GM19025 (cell line): Measurements from ENCODE around the gene PTPRJ.

Source experiments
- ATAC-seq: cut with Tn5 transposase; IDR thresholded peaks from one replicate; pipeline ENCODE4 v1.9.1; 2021; ENCODE audit warnings: mild to moderate bottlenecking, low read depth, moderate library complexity; ENCODE audit not compliant: unreplicated experiment

The PTPRJ gene

GRCh38 chr11:48056325-48057183 is 76.2 kb downstream of the PTPRJ start:
- ATAC-seq = no peak

- ATAC-seq = no peak
Measured at GRCh38 chr11:48058064-48058463, 77.7 kb downstream of the PTPRJ start.

GRCh38 chr11:48058788-48059187 is 78.4 kb downstream of the PTPRJ start:
- no peak for ATAC-seq

- ATAC-seq = no peak
Measured at GRCh38 chr11:48062649-48063048, 82.3 kb downstream of the PTPRJ start.

GRCh38 chr11:48063424-48063978 is 83.1 kb downstream of the PTPRJ start:
- no peak for ATAC-seq

GRCh38 chr11:48064306-48064705 is 83.9 kb downstream of the PTPRJ start:
- no peak for ATAC-seq

GRCh38 chr11:48066881-48067800 is 86.8 kb downstream of the PTPRJ start:
- no peak for ATAC-seq

GRCh38 chr11:48073031-48073861 is 92.9 kb downstream of the PTPRJ start:
- no peak for ATAC-seq

- no peak for ATAC-seq
Measured at GRCh38 chr11:48074425-48075181, 94.2 kb downstream of the PTPRJ start.

GRCh38 chr11:48075637-48076036 is 95.3 kb downstream of the PTPRJ start:
- no peak for ATAC-seq

GRCh38 chr11:48077251-48077650 is 96.9 kb downstream of the PTPRJ start:
- no peak for ATAC-seq

GRCh38 chr11:48078689-48079088 is 98.3 kb downstream of the PTPRJ start:
- no peak for ATAC-seq

- no peak for ATAC-seq
Measured at GRCh38 chr11:48079596-48079995, 99.2 kb downstream of the PTPRJ start.

GRCh38 chr11:48080301-48080861 is 100.0 kb downstream of the PTPRJ start:
- ATAC-seq = no peak

GRCh38 chr11:48081151-48082010 is 101.0 kb downstream of the PTPRJ start:
- ATAC-seq = no peak

- ATAC-seq = no peak
Measured at GRCh38 chr11:48082771-48083170, 102.4 kb downstream of the PTPRJ start.

GRCh38 chr11:48083421-48083820 is 103.1 kb downstream of the PTPRJ start:
- no peak for ATAC-seq

- no peak for ATAC-seq
Measured at GRCh38 chr11:48085688-48086087, 105.3 kb downstream of the PTPRJ start.
